Raji (cell line): ENCODE measurements around the gene PTPRN2.

Experiments used
- POLR2A ChIP-seq: IDR thresholded peaks from 2 replicates; pipeline ENCODE4 v1.6.1; 2011; ENCODE audit warnings: low read depth, low read length, control low read depth; ENCODE audit not compliant: insufficient read depth

The PTPRN2 gene

GRCh38 chr7:158076656-158077055, 511.0 kb downstream of the PTPRN2 start:
- no peak for TF ChIP-seq POLR2A

GRCh38 chr7:158076215-158076614, 511.4 kb downstream of the PTPRN2 start:
- TF ChIP-seq POLR2A, result no peak

- TF ChIP-seq POLR2A, result no peak
Measured at GRCh38 chr7:158075633-158076001, 512.0 kb downstream of the PTPRN2 start.

- TF ChIP-seq POLR2A, result no peak
Measured at GRCh38 chr7:158074896-158075632, 512.6 kb downstream of the PTPRN2 start.

GRCh38 chr7:158073845-158074840, 513.5 kb downstream of the PTPRN2 start:
- TF ChIP-seq POLR2A, result no peak

- no peak for TF ChIP-seq POLR2A
Measured at GRCh38 chr7:158072991-158073730, 514.5 kb downstream of the PTPRN2 start.

GRCh38 chr7:158070222-158070920, 517.3 kb downstream of the PTPRN2 start:
- TF ChIP-seq POLR2A, result no peak

GRCh38 chr7:158068853-158069252, 518.8 kb downstream of the PTPRN2 start:
- TF ChIP-seq POLR2A, result no peak

GRCh38 chr7:158067931-158068482, 519.6 kb downstream of the PTPRN2 start:
- no peak for TF ChIP-seq POLR2A

GRCh38 chr7:158067219-158067930, 520.2 kb downstream of the PTPRN2 start:
- no peak for TF ChIP-seq POLR2A

GRCh38 chr7:158066085-158066484, 521.5 kb downstream of the PTPRN2 start:
- no peak for TF ChIP-seq POLR2A

- no peak for TF ChIP-seq POLR2A
Measured at GRCh38 chr7:158065340-158065739, 522.3 kb downstream of the PTPRN2 start.

- no peak for TF ChIP-seq POLR2A
Measured at GRCh38 chr7:158064631-158065030, 523.0 kb downstream of the PTPRN2 start.
